Measurements from ENCODE around the gene S100A4. TPM values are rescaled to one million over a fixed set of nuclear protein-coding genes. Genes with fewer than 3 reads are reported as not detected.

The S100A4 gene
- total and polyA plus RNA-seq, 2 experiments from 2014 or later = 14.2 to 36.0 TPM

DNA sequence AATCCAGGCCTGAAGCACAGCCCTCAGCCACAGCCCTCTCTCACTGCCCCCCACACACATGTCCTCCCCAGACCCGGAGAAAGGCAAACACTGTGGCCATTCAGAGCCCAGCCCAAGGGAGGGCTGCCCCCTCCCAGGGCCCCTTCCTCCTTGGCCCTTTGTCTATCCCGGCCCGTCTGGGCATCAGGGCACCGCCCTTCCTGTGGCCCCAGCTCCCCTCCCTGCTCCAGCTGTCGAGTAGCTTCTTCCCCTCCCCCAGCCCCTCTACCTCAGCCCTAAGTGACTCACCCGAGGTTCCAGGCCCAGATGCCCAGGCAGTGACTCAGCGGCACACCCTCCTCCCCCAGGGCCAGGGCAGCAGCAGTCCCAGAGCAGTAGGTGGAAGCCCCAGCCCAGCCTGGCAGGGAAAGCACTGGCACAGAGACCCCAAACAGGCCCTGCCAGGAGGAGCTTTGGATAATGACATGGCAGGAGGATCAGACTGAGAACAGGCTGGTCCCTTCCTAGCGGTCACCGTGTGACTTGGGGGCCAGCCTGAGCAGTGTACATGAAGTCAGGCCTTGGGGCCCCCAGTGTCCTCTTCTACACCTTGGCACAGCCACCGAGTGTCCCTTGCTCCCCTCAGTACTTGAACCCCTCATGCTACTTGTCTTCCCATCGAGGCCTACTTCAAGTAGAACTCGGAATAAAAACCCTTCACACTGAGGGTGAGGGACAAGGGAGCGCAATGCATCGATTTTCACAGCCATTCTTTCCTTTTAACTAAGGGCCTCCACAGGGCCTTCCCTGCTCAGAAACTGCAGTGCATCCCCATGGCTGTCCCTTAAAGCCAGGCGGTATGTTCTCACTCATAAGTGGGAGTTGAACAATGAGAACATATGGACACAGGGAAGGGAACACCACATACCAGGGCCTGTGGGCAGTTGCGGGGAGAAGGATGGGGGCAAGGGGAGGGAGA is 21.1 kb upstream of the S100A4 start:
- H3K27me3 Mint-ChIP-seq (ENCODE audit: insufficient read depth, low read depth, poor library complexity) = peaks cover 16% of the 10 kb centered on the region
- peaks cover 6% of the 10 kb centered on the region; the same call in 1 of the 2 replicates for H3F3A ChIP-seq (replicated peaks; ENCODE audit: low read depth)
- H3K36me3 Mint-ChIP-seq (ENCODE audit: low read depth) = no peaks in the 10 kb centered on the region
- no peaks in the 10 kb centered on the region for H3K36me3 ChIP-seq (ENCODE audit: insufficient read depth)
- no peaks in the 10 kb centered on the region for H4K20me1 ChIP-seq (replicated peaks; ENCODE audit: insufficient read depth)
- H3K4me1 ChIP-seq (ENCODE audit: insufficient read depth) = peaks cover 18% of the 10 kb centered on the region
- no peaks in the 10 kb centered on the region for H3K79me2 ChIP-seq (replicated peaks; ENCODE audit: insufficient read depth)
- H3K4me1 Mint-ChIP-seq = peaks cover 36% of the 10 kb centered on the region
- peak; percentile 69 for ATAC-seq
- 0 out of 2 replicates have a peak overlapping the region, but pooled peaks have one; percentile 55 for H3K27ac ChIP-seq (ENCODE audit: low read depth)
- 0 out of 2 replicates have a peak overlapping the region, but pooled peaks have one; percentile 17 for H3K4me3 ChIP-seq
- H3K9me3 Mint-ChIP-seq = no peaks in the 10 kb centered on the region
- no peak for TF ChIP-seq ETS1 (IDR thresholded peaks at IDR 0.05)
- peak; percentile 29; the same call in 1 of the 2 replicates for TF ChIP-seq POLR2AphosphoS5 (IDR thresholded peaks at IDR 0.05; ENCODE audit: low read depth)
- no peaks in the 10 kb centered on the region for H3K27me3 ChIP-seq (ENCODE audit: insufficient read depth)
- peak overlapping the region; percentile 85 for H2AFZ ChIP-seq
- H3K4me3 Mint-ChIP-seq = peak overlapping the region; percentile 23; the same call in 2 of the 3 replicates
- no peaks in the 10 kb centered on the region for H3K9me2 ChIP-seq (ENCODE audit: insufficient read depth)
- H3K4me2 ChIP-seq = peak overlapping the region; percentile 64
- peak; percentile 90 for DNase-seq (ENCODE audit: low spot score)
- peak overlapping the region; percentile 96 for H3K27ac Mint-ChIP-seq

GRCh38 chr1:153565529-153566374 is 20.1 kb upstream of the S100A4 start, which contains the start of gene S100A2:
Gene S100A2, minus strand, starts transcription at chr1:153565844. Its CDS starts 1,967 bp downstream, at chr1:153563877.
- DNase-seq (ENCODE audit: low spot score) (no peak), ATAC-seq (no peak)
- Histone ChIP-seq H3K27me3 (ENCODE audit: insufficient read depth) (no peaks in the 10 kb centered on the region), H3K79me2 (replicated peaks; ENCODE audit: insufficient read depth) (no peaks in the 10 kb centered on the region), H3K4me3 (0 out of 2 replicates have a peak within 1 kb of the TSS, but pooled peaks have one; percentile 17), H3K4me2 (peak within 1 kb of the TSS; percentile 64), H3F3A (replicated peaks; ENCODE audit: low read depth) (peaks cover 6% of the 10 kb centered on the region; the same call in 1 of the 2 replicates), H3K9me2 (ENCODE audit: insufficient read depth) (no peaks in the 10 kb centered on the region), H3K4me1 (ENCODE audit: insufficient read depth) (peaks cover 18% of the 10 kb centered on the region), H4K20me1 (replicated peaks; ENCODE audit: insufficient read depth) (no peaks in the 10 kb centered on the region), H3K36me3 (ENCODE audit: insufficient read depth) (no peaks in the 10 kb centered on the region), H2AFZ (peak within 1 kb of the TSS; percentile 85), H3K27ac (ENCODE audit: low read depth) (0 out of 2 replicates have a peak within 1 kb of the TSS, but pooled peaks have one; percentile 55)
- H3K9me3 Mint-ChIP-seq = no peaks in the 10 kb centered on the region
- H3K27me3 Mint-ChIP-seq (ENCODE audit: insufficient read depth, low read depth, poor library complexity) = peaks cover 17% of the 10 kb centered on the region
- H3K36me3 Mint-ChIP-seq (ENCODE audit: low read depth) = no peaks in the 10 kb centered on the region
- H3K4me3 Mint-ChIP-seq = peak within 1 kb of the TSS; percentile 15; the same call in 1 of the 3 replicates
- peaks cover 36% of the 10 kb centered on the region for H3K4me1 Mint-ChIP-seq
- H3K27ac Mint-ChIP-seq = peak within 1 kb of the TSS; percentile 96
- no peak for TF ChIP-seq EZH2 (IDR thresholded peaks at IDR 0.05; ENCODE audit: low read depth, unreplicated experiment)
- TF ChIP-seq EZH2phosphoT487 (IDR thresholded peaks at IDR 0.05; ENCODE audit: unreplicated experiment) = no peak
- TF ChIP-seq, protein P1, sequence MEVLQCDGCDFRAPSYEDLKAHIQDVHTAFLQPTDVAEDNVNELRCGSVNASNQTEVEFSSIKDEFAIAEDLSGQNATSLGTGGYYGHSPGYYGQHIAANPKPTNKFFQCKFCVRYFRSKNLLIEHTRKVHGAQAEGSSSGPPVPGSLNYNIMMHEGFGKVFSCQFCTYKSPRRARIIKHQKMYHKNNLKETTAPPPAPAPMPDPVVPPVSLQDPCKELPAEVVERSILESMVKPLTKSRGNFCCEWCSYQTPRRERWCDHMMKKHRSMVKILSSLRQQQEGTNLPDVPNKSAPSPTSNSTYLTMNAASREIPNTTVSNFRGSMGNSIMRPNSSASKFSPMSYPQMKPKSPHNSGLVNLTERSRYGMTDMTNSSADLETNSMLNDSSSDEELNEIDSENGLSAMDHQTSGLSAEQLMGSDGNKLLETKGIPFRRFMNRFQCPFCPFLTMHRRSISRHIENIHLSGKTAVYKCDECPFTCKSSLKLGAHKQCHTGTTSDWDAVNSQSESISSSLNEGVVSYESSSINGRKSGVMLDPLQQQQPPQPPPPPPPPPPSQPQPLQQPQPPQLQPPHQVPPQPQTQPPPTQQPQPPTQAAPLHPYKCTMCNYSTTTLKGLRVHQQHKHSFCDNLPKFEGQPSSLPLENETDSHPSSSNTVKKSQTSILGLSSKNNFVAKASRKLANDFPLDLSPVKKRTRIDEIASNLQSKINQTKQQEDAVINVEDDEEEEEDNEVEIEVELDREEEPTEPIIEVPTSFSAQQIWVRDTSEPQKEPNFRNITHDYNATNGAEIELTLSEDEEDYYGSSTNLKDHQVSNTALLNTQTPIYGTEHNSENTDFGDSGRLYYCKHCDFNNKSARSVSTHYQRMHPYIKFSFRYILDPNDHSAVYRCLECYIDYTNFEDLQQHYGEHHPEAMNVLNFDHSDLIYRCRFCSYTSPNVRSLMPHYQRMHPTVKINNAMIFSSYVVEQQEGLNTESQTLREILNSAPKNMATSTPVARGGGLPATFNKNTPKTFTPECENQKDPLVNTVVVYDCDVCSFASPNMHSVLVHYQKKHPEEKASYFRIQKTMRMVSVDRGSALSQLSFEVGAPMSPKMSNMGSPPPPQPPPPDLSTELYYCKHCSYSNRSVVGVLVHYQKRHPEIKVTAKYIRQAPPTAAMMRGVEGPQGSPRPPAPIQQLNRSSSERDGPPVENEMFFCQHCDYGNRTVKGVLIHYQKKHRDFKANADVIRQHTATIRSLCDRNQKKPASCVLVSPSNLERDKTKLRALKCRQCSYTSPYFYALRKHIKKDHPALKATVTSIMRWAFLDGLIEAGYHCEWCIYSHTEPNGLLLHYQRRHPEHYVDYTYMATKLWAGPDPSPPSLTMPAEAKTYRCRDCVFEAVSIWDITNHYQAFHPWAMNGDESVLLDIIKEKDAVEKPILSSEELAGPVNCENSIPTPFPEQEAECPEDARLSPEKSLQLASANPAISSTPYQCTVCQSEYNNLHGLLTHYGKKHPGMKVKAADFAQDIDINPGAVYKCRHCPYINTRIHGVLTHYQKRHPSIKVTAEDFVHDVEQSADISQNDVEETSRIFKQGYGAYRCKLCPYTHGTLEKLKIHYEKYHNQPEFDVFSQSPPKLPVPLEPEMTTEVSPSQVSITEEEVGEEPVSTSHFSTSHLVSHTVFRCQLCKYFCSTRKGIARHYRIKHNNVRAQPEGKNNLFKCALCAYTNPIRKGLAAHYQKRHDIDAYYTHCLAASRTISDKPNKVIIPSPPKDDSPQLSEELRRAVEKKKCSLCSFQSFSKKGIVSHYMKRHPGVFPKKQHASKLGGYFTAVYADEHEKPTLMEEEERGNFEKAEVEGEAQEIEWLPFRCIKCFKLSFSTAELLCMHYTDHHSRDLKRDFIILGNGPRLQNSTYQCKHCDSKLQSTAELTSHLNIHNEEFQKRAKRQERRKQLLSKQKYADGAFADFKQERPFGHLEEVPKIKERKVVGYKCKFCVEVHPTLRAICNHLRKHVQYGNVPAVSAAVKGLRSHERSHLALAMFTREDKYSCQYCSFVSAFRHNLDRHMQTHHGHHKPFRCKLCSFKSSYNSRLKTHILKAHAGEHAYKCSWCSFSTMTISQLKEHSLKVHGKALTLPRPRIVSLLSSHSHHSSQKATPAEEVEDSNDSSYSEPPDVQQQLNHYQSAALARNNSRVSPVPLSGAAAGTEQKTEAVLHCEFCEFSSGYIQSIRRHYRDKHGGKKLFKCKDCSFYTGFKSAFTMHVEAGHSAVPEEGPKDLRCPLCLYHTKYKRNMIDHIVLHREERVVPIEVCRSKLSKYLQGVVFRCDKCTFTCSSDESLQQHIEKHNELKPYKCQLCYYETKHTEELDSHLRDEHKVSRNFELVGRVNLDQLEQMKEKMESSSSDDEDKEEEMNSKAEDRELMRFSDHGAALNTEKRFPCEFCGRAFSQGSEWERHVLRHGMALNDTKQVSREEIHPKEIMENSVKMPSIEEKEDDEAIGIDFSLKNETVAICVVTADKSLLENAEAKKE (CRISPR knock-in tag; IDR thresholded peaks at IDR 0.05) = no peak
- TF ChIP-seq CTCF (conservative IDR thresholded peaks at IDR 0.05; ENCODE audit: low read depth in 2 of 2) = no peak

Measured in GM23338 (cell line).